GM18526 (cell line): Measurements from ENCODE around the gene FAR2.

ENCODE experiments used
- POLR2A ChIP-seq: IDR thresholded peaks from 3 replicates; pipeline ENCODE4 v1.6.1; 2011; ENCODE audit not compliant: insufficient read length; ENCODE audit errors: extremely low read depth

The FAR2 gene

GRCh38 chr12:29148596-29148910 lies 525 bp upstream of the FAR2 start:
- no peak for TF ChIP-seq POLR2A

DNA sequence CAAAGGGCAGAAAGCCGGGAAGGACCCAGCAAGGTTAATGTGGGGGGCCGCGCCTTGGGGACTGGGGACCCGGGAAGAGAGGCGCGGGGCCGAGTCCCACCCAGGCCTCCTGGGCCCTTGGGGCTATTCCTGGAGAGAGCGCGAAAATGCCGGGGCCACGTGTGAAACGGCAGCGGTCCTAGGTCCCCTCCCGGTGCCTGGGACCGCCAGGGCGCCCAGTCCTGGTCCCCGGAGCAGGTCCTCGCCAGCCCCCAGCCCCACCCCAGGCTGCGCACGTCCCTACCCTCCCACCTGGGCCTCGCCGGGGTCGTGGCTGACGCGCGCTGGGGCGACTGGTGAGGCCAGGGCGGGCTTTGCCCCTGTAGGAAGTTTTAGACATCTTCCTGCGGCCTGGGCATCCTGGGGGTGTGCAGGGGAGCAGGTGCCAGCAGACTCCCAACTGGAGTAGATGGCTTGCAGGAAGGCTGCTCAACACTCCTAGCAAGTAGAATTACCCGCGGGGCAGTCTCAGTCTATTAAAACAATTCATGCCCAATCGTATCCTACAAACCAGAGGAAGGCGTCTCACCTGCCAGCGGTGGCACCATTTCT lies 708 bp downstream of the FAR2 start:
- no peak for TF ChIP-seq POLR2A

DNA sequence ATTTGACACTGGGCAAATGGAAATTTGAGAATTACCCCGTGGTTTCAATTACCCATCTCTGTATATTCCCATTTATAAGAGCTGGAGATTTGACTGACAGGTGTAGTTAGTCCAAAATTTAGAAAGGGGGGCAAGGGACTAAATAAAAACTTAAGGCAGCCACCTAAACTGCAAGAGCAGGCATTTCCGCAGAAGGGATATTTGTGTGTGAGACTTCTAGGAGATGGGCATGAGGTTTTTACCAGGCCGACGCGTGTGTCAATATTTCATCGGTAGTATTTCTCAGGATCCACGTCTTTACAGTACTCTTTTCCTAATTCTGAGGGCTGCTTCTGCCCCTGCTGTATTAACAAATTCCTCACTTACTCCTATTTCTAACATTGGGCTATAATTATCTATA lies 1.4 kb downstream of the FAR2 start:
- no peak for TF ChIP-seq POLR2A

DNA sequence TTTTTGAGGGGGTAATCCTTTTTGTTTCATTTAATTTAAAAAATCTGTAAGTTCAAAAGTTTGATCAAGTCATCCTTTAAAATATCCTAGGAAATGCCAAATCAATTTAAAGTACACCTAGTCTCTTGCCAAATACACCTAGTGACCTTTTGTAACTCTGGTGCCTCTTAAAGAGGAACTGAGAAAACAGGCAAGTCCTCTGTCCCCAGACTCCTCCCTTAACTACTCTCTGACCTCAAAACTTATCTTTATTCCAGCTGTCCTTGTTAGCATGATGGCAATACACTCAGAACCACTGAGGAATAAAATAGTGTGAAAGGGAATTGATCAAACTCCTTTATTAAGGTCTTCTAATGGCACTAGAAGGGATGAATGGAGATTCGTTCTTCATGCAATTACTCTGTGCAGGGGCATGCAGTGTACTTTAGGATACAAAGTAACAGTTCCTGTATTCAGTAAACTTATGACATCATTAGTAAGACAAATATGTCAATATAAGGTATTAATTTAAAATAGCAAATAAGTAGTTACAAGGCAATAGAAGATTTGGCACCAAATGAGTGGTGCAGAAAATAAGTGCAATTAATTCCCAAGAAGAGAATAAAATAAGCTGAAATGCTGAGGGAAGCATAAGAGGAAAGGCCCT lies 3.3 kb downstream of the FAR2 start:
- TF ChIP-seq POLR2A, result no peak

- no peak for TF ChIP-seq POLR2A
Observed at GRCh38 chr12:29152981-29153630, 4.0 kb downstream of the FAR2 start.

DNA sequence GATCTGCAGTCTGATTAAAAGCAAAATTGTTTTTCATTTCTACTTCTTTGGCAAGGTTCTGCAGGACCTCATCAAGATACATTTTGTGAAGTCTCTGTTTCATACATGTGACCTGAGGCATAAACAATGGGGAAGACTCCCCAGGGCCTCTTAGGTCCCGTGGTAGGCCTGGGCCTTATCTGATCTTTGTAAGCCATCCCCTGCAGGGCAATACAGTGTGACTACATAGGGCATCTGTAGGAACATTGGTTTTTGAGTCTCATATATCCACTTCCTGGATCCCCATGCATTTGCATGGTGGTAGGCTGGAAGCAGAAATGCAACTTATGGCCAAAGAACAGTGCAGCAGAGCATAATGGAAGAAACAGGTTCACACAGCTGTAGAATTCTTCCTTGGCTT lies 6.0 kb downstream of the FAR2 start:
- TF ChIP-seq POLR2A, result no peak

DNA sequence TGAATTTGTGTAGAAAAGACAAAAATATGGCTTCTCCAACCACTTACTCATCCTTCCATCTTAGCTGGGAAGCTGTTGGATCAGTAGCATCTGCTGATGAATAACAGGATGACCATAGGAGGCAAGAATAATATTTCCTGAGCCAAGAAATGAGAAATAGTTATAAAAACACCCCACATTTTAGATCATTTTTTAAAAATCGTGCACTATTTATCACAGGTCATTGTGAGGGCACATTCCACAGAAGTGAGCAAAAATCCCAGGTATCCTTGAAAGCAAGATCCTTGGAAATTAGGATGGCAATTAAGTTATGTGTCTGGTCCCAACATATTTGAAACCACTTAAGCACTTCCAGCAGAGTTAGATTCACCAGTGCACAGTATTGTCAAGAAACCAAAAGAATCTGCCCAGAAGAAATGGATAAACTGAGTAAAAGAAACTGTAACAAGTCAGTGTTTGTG lies 8.4 kb downstream of the FAR2 start:
- TF ChIP-seq POLR2A, result no peak

DNA sequence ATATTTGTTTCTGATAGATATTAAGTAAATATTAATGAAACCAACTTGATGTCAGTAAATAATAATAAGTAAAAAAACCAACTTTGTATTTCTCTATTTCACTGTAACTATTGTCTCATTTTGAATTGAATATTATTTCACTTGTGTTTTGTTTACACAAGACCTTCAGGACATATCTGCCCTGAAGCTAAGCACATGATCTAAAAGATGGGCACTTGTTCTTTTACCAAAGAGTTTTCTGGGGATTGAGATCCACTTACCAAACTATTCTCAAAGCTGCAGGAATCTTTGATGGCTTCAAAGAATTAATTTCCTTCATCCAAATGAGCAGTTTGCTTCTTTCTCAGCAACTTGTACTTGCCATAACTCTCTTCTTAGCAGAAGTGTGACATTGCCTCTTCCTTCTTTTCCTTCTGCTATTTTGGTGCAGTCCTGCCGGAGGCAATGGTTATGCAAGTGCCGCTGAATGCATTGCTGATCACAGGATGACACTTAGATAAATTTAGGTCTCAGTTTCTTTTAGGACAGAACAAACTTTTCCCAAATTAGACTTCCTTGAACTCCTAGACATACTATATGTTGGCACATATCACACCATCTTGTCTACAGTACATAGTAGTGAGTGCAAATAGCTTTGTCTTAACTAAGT lies 9.2 kb downstream of the FAR2 start:
- TF ChIP-seq POLR2A, result no peak

- TF ChIP-seq POLR2A, result no peak
Observed at GRCh38 chr12:29159661-29160060, 10.6 kb downstream of the FAR2 start.

DNA sequence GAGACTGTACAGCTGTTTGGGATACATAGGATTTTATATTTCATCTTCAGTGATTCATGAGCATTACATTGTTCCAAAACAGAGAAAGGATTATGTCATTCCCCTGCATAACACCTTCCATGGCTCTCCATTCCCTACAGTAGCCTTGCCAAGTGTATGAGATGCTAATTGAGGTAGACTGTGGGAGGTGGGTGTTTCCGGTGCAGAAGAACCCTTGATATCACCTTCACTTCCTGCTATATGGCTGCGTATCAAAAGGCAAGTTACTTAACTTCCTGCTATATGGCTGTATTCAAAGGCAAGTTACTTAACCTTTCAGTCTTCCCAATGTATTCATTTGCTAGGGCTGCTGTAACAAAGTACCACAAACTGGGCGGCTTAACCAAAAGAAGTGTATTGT lies 11.2 kb downstream of the FAR2 start:
- no peak for TF ChIP-seq POLR2A

GRCh38 chr12:29163146-29163545 lies 14.1 kb downstream of the FAR2 start:
- TF ChIP-seq POLR2A, result no peak

DNA sequence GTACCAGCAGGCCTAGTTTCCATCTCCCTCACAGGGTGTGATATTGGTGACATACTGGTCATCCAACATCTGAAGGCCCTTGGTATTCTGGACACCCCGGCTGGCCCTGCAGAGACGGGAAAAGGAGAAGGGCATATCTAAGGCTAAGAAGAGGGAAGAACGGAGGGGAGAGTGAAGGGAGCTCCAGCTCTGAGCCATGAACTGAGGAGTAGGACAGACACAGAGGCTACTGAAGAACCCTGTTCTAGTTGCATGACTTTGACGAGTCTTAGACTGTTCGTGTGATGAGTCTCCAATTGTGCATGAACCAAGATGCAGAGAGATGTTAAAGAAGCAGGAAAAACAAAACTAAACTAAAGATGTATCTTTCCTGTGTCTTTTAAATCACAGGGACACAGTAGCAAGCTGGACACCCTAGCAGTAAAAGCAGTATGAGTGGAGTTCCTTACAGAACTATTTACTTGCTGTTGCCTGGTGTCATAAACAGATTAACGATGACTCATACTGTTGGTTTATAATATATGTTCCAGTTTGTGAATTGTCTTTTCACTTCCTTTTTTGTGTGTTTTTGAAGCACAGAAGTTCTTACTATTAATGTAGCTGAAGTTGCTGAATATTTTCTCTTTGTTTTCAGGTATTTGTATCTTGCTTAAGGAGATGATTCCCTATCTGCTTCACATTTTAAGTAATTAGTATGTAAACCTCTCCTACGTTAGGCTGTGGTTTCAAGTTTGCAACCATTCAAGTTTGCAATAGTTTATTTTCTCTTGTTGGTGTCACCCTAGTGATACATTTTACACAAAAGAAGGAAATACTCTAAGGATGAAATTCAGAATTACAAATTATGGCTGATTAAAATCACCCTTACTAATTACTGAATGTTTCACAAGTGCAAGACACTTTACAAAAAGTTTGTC lies 15.7 kb downstream of the FAR2 start:
- no peak for TF ChIP-seq POLR2A

DNA sequence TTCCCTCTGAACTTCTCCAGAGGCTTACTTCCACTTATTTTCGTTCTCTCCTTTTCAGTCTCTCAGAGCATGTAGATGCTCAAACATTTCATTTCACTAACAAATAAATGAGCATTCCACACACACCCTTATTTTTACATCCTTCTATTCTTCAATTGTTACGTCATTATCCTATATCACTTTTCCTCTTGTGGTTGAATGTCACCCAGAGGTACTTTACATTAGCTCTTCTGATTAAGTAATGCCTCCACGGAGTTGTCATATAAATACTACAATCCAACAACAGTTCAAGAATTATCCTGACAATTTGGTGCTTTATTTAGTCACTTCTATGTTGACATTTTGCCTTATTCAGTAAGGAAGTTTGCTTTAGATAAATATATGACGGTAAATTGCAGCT lies 18.4 kb downstream of the FAR2 start:
- TF ChIP-seq POLR2A, result no peak

- no peak for TF ChIP-seq POLR2A
Observed at GRCh38 chr12:29167988-29168387, 18.9 kb downstream of the FAR2 start.
